ENCODE measurements around the gene APMAP.

The APMAP gene

DNA sequence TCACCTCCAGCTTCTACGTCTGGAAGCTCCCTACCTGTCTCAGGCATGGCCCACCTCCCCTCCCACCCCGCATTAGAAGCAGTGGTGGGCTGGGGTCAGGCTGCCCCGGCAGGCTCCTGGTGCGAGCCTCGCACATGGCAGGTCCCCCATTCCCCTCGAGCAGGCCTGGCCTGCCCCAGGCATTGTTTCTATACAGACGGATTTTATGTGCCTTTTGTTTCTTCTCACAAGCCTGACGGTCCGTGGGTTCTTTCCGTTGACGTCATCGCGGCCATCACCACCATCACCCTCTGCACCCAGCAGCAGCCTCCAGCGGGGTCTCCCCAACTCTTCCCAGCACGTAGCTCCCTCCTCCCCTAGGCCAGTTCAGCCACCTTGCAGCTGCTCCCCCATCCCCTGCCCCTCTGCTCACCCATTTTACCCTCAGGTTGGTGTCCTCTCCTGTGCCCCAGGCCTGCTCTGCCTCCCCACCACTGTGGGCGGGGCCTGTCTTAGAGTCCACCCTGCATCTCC lies 38.9 kb downstream of the APMAP start:
- H3K4me2 ChIP-seq (ENCODE audit: low read length) = no peak overlapping the region
- H4K20me1 ChIP-seq (ENCODE audit: insufficient read depth, low read length) = no peaks in the 10 kb centered on the region
- no peak overlapping the region for H3K4me3 ChIP-seq (ENCODE audit: low read depth, low read length, poor library complexity, severe bottlenecking)
- 0 out of 2 replicates have a peak, but pooled peaks cover 6% of the 10 kb centered on the region for H3K27me3 ChIP-seq (ENCODE audit: insufficient read depth, low read length)
- H3K79me2 ChIP-seq (ENCODE audit: insufficient read depth, low read length) = no peaks in the 10 kb centered on the region
- TF ChIP-seq EZH2 (IDR thresholded peaks at IDR 0.05; ENCODE audit: borderline replicate concordance, low read length) = no peak
- TF ChIP-seq, protein P1, sequence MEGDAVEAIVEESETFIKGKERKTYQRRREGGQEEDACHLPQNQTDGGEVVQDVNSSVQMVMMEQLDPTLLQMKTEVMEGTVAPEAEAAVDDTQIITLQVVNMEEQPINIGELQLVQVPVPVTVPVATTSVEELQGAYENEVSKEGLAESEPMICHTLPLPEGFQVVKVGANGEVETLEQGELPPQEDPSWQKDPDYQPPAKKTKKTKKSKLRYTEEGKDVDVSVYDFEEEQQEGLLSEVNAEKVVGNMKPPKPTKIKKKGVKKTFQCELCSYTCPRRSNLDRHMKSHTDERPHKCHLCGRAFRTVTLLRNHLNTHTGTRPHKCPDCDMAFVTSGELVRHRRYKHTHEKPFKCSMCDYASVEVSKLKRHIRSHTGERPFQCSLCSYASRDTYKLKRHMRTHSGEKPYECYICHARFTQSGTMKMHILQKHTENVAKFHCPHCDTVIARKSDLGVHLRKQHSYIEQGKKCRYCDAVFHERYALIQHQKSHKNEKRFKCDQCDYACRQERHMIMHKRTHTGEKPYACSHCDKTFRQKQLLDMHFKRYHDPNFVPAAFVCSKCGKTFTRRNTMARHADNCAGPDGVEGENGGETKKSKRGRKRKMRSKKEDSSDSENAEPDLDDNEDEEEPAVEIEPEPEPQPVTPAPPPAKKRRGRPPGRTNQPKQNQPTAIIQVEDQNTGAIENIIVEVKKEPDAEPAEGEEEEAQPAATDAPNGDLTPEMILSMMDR (IDR thresholded peaks at IDR 0.05; ENCODE audit: low read length) = no peak
- peaks cover 13% of the 10 kb centered on the region for H3K4me1 ChIP-seq (ENCODE audit: insufficient read depth, low read length, severe bottlenecking)
- H3K36me3 ChIP-seq (ENCODE audit: insufficient read depth, low read length) = no peaks in the 10 kb centered on the region
- no peak overlapping the region for H3K9ac ChIP-seq (ENCODE audit: low read length)
- no peak overlapping the region for H2AFZ ChIP-seq (ENCODE audit: low read length)
- H3K27ac ChIP-seq (ENCODE audit: low read depth, low read length, poor library complexity, severe bottlenecking) = no peak overlapping the region
- H3K9me3 ChIP-seq (ENCODE audit: low read length) = no peaks in the 10 kb centered on the region
- H3K9me2 ChIP-seq (ENCODE audit: low read depth, low read length) = no peaks in the 10 kb centered on the region
- H3F3A ChIP-seq (ENCODE audit: insufficient read depth, low read length) = no peaks in the 10 kb centered on the region

DNA sequence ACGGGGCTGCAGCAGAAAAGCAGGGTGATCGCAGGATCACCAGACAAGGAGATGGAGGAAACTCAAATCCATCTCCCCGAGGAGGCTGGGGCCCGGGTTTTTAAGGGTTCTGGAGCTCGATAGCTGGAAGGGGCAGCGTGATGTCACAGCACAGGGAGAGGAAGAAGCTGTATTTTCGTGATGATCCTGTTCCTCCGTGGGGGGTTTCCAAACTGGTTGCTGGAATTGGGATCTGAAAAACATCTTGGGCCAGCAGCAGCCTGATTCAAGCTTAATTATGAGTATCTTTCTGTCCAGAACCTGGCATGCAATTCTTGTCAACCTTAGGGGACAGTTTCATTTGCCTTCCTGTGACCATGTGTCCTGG lies 39.4 kb downstream of the APMAP start:
- Histone ChIP-seq H3K4me3 (ENCODE audit: low read depth, low read length, poor library complexity, severe bottlenecking) (no peak overlapping the region), H3K27me3 (ENCODE audit: insufficient read depth, low read length) (0 out of 2 replicates have a peak, but pooled peaks cover 6% of the 10 kb centered on the region), H3K36me3 (ENCODE audit: insufficient read depth, low read length) (no peaks in the 10 kb centered on the region), H3K4me1 (ENCODE audit: insufficient read depth, low read length, severe bottlenecking) (peaks cover 13% of the 10 kb centered on the region), H3K9me3 (ENCODE audit: low read length) (no peaks in the 10 kb centered on the region), H3K9ac (ENCODE audit: low read length) (no peak overlapping the region), H2AFZ (ENCODE audit: low read length) (no peak overlapping the region), H3K79me2 (ENCODE audit: insufficient read depth, low read length) (no peaks in the 10 kb centered on the region), H4K20me1 (ENCODE audit: insufficient read depth, low read length) (no peaks in the 10 kb centered on the region), H3K9me2 (ENCODE audit: low read depth, low read length) (no peaks in the 10 kb centered on the region), H3K4me2 (ENCODE audit: low read length) (no peak overlapping the region), H3F3A (ENCODE audit: insufficient read depth, low read length) (no peaks in the 10 kb centered on the region), H3K27ac (ENCODE audit: low read depth, low read length, poor library complexity, severe bottlenecking) (no peak overlapping the region)
- no peak for TF ChIP-seq EZH2 (IDR thresholded peaks at IDR 0.05; ENCODE audit: borderline replicate concordance, low read length)
- TF ChIP-seq, protein P1 (IDR thresholded peaks at IDR 0.05; ENCODE audit: low read length) = no peak

DNA sequence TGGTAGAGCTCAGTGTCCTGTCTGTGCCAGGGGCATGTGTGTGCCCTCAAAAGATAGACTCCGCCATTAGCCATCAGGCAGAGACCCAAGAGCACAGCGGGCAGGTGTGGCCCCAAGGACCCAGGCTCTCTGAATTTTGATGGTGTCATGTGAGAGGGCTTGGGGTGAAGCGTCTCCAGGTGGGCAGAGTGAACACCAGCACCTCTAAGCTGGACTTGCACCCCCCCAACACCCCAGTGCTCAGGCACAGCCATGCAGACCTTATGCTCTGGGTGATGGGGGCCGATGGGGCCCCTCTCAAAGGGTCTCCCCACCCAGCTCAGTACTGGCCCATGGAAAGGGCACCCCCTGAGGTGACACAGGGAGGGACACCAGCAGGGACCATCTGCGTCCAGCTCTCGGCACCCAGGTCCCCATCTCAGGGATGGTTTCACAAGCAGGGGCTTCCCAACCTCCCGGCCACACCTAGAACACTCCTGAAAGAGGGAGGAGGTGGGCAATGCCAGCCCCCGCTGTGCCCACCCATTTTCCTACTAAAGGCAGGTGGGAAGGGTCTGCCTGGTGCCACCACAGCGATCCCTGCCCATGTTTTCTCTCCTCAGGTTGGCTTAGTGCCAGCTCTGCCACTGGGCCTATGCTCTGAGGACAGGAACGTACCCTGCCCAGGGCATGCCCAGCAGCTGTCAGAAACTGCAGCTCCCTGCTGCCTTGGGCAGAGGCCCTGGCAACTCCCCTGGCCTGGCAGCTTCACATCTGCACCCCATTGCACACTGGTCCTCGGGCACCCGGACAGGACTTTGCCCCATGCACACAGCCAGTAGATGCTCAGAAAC lies 40.0 kb downstream of the APMAP start:
- Histone ChIP-seq H3K79me2 (ENCODE audit: insufficient read depth, low read length) (no peaks in the 10 kb centered on the region), H4K20me1 (ENCODE audit: insufficient read depth, low read length) (no peaks in the 10 kb centered on the region), H3K4me1 (ENCODE audit: insufficient read depth, low read length, severe bottlenecking) (peaks cover 13% of the 10 kb centered on the region), H2AFZ (ENCODE audit: low read length) (no peak overlapping the region), H3K9me3 (ENCODE audit: low read length) (no peaks in the 10 kb centered on the region), H3K27ac (ENCODE audit: low read depth, low read length, poor library complexity, severe bottlenecking) (no peak overlapping the region), H3K9ac (ENCODE audit: low read length) (no peak overlapping the region), H3K4me3 (ENCODE audit: low read depth, low read length, poor library complexity, severe bottlenecking) (no peak overlapping the region), H3F3A (ENCODE audit: insufficient read depth, low read length) (no peaks in the 10 kb centered on the region), H3K4me2 (ENCODE audit: low read length) (no peak overlapping the region), H3K9me2 (ENCODE audit: low read depth, low read length) (no peaks in the 10 kb centered on the region), H3K36me3 (ENCODE audit: insufficient read depth, low read length) (no peaks in the 10 kb centered on the region), H3K27me3 (ENCODE audit: insufficient read depth, low read length) (0 out of 2 replicates have a peak, but pooled peaks cover 6% of the 10 kb centered on the region)
- TF ChIP-seq, protein P1 (IDR thresholded peaks at IDR 0.05; ENCODE audit: low read length) = no peak
- no peak for TF ChIP-seq EZH2 (IDR thresholded peaks at IDR 0.05; ENCODE audit: borderline replicate concordance, low read length)

Measured in OCI-LY1 (cell line).